ENCODE measurements around the gene LONP2. TPM values are rescaled to one million over a fixed set of nuclear protein-coding genes. Genes with fewer than 3 reads are reported as not detected.

Gene LONP2
- total and polyA plus RNA-seq, 2 experiments from 2014 or later, result 12.4 to 25.2 TPM

GRCh38 chr16:48392407-48392806 is 148.3 kb downstream of the LONP2 start:
- Histone ChIP-seq H3K9me2 (ENCODE audit: insufficient read depth) (no peaks in the 10 kb centered on the region), H3K79me2 (replicated peaks; ENCODE audit: insufficient read depth) (no peaks in the 10 kb centered on the region), H3K4me1 (ENCODE audit: insufficient read depth) (0 out of 2 replicates have a peak, but pooled peaks cover under 1% of the 10 kb centered on the region), H3K4me2 (no peak overlapping the region), H3K4me3 (no peak overlapping the region), H3F3A (replicated peaks; ENCODE audit: low read depth) (no peaks in the 10 kb centered on the region), H3K27ac (ENCODE audit: low read depth) (no peak overlapping the region), H3K27me3 (ENCODE audit: insufficient read depth) (no peaks in the 10 kb centered on the region), H4K20me1 (replicated peaks; ENCODE audit: insufficient read depth) (no peaks in the 10 kb centered on the region), H3K36me3 (ENCODE audit: insufficient read depth) (no peaks in the 10 kb centered on the region), H2AFZ (no peak overlapping the region)
- H3K4me3 Mint-ChIP-seq, result no peak overlapping the region
- DNase-seq (ENCODE audit: low spot score) (no peak), ATAC-seq (no peak)
- TF ChIP-seq CTCF (conservative IDR thresholded peaks at IDR 0.05; ENCODE audit: low read depth in 2 of 2), result no peak
- no peak for TF ChIP-seq ZNF114 (CRISPR knock-in tag; IDR thresholded peaks at IDR 0.05)
- no peak for TF ChIP-seq ZNF331 (CRISPR knock-in tag; IDR thresholded peaks at IDR 0.05; ENCODE audit: low read depth)
- no peak for TF ChIP-seq JUNB (IDR thresholded peaks at IDR 0.05; ENCODE audit: unreplicated experiment)
- TF ChIP-seq REST (IDR thresholded peaks at IDR 0.05; ENCODE audit: unreplicated experiment), result no peak
- no peak for TF ChIP-seq ZNF462 (CRISPR knock-in tag; IDR thresholded peaks at IDR 0.05)
- no peak for TF ChIP-seq STAT1 (IDR thresholded peaks at IDR 0.05; ENCODE audit: unreplicated experiment)
- TF ChIP-seq NANOG (IDR thresholded peaks at IDR 0.05; ENCODE audit: borderline replicate concordance), result no peak
- no peaks in the 10 kb centered on the region for H3K36me3 Mint-ChIP-seq (ENCODE audit: low read depth)
- peaks cover 6% of the 10 kb centered on the region for H3K4me1 Mint-ChIP-seq
- no peaks in the 10 kb centered on the region for H3K9me3 Mint-ChIP-seq
- H3K27ac Mint-ChIP-seq, result no peak overlapping the region
- peaks cover 7% of the 10 kb centered on the region for H3K27me3 Mint-ChIP-seq (ENCODE audit: insufficient read depth, low read depth, poor library complexity)

All from GM23338 (cell line).